ENCODE results near the gene SEMA5B. TPM values are rescaled to one million over a fixed set of nuclear protein-coding genes. Genes with fewer than 3 reads are reported as not detected.

SEMA5B gene
- polyA plus RNA-seq, 1 donor (not counting 4 experiments of a cell fraction or from before 2014, with no cell fraction given), result 0.04 TPM

DNA sequence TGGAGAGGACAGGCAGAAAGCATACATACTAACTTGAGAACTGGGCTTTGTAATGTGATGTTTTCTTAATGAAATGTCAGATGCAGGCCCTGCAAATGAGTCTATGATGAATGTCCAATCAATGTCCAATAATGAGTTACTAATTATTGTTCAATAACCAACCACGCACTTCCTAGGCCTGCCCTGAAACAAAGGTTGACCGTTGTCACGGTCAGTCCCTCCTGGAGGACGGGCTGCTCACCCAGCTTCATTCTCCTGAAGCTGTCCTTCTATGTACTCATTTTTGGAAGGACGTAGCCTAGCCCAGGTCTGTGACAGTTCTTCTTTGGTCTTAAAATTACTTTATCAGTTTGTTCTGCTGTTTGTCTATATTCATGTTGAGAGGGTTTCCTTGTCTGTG, 30.9 kb upstream of the SEMA5B start:
- Histone ChIP-seq H4K20me1 (ENCODE audit: control insufficient read depth, extremely low read depth, insufficient read depth, low read length) (no peaks in the 10 kb centered on the region), H3K36me3 (ENCODE audit: control insufficient read depth in 2 of 2, extremely low read depth in 1 of 2, insufficient read depth in 2 of 2, low read length in 2 of 2) (no peaks in the 10 kb centered on the region), H3K9me1 (ENCODE audit: control insufficient read depth, extremely low read depth, insufficient read depth, low read length) (no peaks in the 10 kb centered on the region), H3K27ac (ENCODE audit: control insufficient read depth, insufficient read depth, low read length) (no peak overlapping the region), H2AFZ (ENCODE audit: control insufficient read depth, low read length) (no peak overlapping the region), H3K4me2 (ENCODE audit: control insufficient read depth, extremely low read depth, insufficient read depth, low read depth, low read length) (no peak overlapping the region), H3K79me2 (ENCODE audit: control insufficient read depth, insufficient read depth, low read length) (no peaks in the 10 kb centered on the region), H3K4me3 (ENCODE audit: control insufficient read depth in 2 of 3, extremely low read depth in 1 of 3, insufficient read depth in 2 of 3, low read depth in 1 of 3, low read length in 3 of 3) (no peak overlapping the region), H3K27me3 (ENCODE audit: control insufficient read depth, extremely low read depth, insufficient read depth, low read length) (no peaks in the 10 kb centered on the region), H3K4me1 (ENCODE audit: control insufficient read depth, extremely low read depth, insufficient read depth, low read length) (peaks cover 4% of the 10 kb centered on the region), H3K9ac (ENCODE audit: control insufficient read depth, extremely low read depth, insufficient read depth, low read length) (no peak overlapping the region), H3K9me3 (ENCODE audit: control insufficient read depth, low read depth, low read length) (no peaks in the 10 kb centered on the region)
- no peak for TF ChIP-seq EZH2 (IDR thresholded peaks at IDR 0.05; ENCODE audit: low read length)
- TF ChIP-seq, protein P1, sequence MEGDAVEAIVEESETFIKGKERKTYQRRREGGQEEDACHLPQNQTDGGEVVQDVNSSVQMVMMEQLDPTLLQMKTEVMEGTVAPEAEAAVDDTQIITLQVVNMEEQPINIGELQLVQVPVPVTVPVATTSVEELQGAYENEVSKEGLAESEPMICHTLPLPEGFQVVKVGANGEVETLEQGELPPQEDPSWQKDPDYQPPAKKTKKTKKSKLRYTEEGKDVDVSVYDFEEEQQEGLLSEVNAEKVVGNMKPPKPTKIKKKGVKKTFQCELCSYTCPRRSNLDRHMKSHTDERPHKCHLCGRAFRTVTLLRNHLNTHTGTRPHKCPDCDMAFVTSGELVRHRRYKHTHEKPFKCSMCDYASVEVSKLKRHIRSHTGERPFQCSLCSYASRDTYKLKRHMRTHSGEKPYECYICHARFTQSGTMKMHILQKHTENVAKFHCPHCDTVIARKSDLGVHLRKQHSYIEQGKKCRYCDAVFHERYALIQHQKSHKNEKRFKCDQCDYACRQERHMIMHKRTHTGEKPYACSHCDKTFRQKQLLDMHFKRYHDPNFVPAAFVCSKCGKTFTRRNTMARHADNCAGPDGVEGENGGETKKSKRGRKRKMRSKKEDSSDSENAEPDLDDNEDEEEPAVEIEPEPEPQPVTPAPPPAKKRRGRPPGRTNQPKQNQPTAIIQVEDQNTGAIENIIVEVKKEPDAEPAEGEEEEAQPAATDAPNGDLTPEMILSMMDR (optimal IDR thresholded peaks at IDR 0.05 in 1 of 3, IDR thresholded peaks at IDR 0.05 in 1 of 3, conservative IDR thresholded peaks at IDR 0.05 in 1 of 3; ENCODE audit: extremely low read depth in 1 of 3, insufficient read depth in 2 of 3, low read length in 3 of 3), result no peak
- FAIRE-seq (no peak), DNase-seq (ENCODE audit: low read depth, low spot score) (no peak)
- dilution Hi-C loops (cut with MboI; ENCODE audit: extremely low pct_ligation_motif_present, low sequenced_read_pairs), result no loop called here

DNA sequence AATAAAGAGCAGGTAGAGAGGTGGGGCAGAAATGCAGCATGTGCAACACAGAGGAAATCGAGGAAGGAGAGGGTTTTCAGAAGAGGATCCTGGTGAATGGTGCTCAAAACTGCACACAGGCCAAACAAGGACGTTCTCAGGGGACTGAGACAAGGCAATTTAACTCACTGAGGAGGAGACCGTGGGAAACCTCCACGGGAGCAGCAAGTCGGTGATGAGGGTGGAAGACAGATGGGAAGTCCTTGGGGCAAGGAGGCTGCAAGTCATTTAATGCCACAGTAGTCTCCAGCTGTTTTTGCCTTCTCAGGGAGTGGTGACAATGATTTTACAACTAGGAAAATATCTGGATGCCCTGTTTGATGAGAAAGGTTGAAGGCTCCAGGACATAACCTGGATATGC, 27.8 kb upstream of the SEMA5B start:
- Histone ChIP-seq H3K27me3 (ENCODE audit: control insufficient read depth, extremely low read depth, insufficient read depth, low read length) (no peaks in the 10 kb centered on the region), H3K4me3 (ENCODE audit: control insufficient read depth in 2 of 3, extremely low read depth in 1 of 3, insufficient read depth in 2 of 3, low read depth in 1 of 3, low read length in 3 of 3) (no peak overlapping the region), H3K4me2 (ENCODE audit: control insufficient read depth, extremely low read depth, insufficient read depth, low read depth, low read length) (no peak overlapping the region), H2AFZ (ENCODE audit: control insufficient read depth, low read length) (no peak overlapping the region), H3K79me2 (ENCODE audit: control insufficient read depth, insufficient read depth, low read length) (no peaks in the 10 kb centered on the region), H3K9me1 (ENCODE audit: control insufficient read depth, extremely low read depth, insufficient read depth, low read length) (no peaks in the 10 kb centered on the region), H3K9me3 (ENCODE audit: control insufficient read depth, low read depth, low read length) (no peaks in the 10 kb centered on the region), H4K20me1 (ENCODE audit: control insufficient read depth, extremely low read depth, insufficient read depth, low read length) (no peaks in the 10 kb centered on the region), H3K9ac (ENCODE audit: control insufficient read depth, extremely low read depth, insufficient read depth, low read length) (no peak overlapping the region), H3K27ac (ENCODE audit: control insufficient read depth, insufficient read depth, low read length) (no peak overlapping the region), H3K36me3 (ENCODE audit: control insufficient read depth in 2 of 2, extremely low read depth in 1 of 2, insufficient read depth in 2 of 2, low read length in 2 of 2) (no peaks in the 10 kb centered on the region), H3K4me1 (ENCODE audit: control insufficient read depth, extremely low read depth, insufficient read depth, low read length) (peaks cover 7% of the 10 kb centered on the region)
- dilution Hi-C loops (cut with MboI; ENCODE audit: extremely low pct_ligation_motif_present, low sequenced_read_pairs), result no loop called here
- TF ChIP-seq, protein P1 (optimal IDR thresholded peaks at IDR 0.05 in 1 of 3, IDR thresholded peaks at IDR 0.05 in 1 of 3, conservative IDR thresholded peaks at IDR 0.05 in 1 of 3; ENCODE audit: extremely low read depth in 1 of 3, insufficient read depth in 2 of 3, low read length in 3 of 3), result no peak
- no peak for TF ChIP-seq EZH2 (IDR thresholded peaks at IDR 0.05; ENCODE audit: low read length)
- no peak for FAIRE-seq
- no peak for DNase-seq (ENCODE audit: low read depth, low spot score)
